Erythroblast (primary cell): ENCODE data around the gene CLEC2B.

Experiments
- GATA1 ChIP-seq: IDR thresholded peaks from 2 replicates; pipeline ENCODE4 v1.6.1; 2011; ENCODE audit warnings: low read depth, mild to moderate bottlenecking, control low read depth, low read length, moderate library complexity
- POLR2A ChIP-seq: IDR thresholded peaks from 2 replicates; pipeline ENCODE4 v1.6.1; 2011; ENCODE audit warnings: mild to moderate bottlenecking, low read length

GRCh38 chr12:9902539-9903228 is 33.5 kb upstream of the CLEC2B start:
- TF ChIP-seq POLR2A, result no peak
- no peak for TF ChIP-seq GATA1
